KMS-11 (cell line): Measurements from ENCODE around the gene EIF2AK3.
"Not testable (repeated sequence)": the region's sequence is repeated elsewhere in the genome, so short reads cannot be mapped to it uniquely, and the experiment has no call there.

Source experiments
- H2AFZ ChIP-seq: fragments of 200-600 bp; sonication (generic); 2 replicates; pipeline ENCODE4 v1.6.1; 2016; ENCODE audit warnings: antibody characterized with exemption, mixed run types, low read depth
- H3K27ac ChIP-seq: fragments of 200-600 bp; sonication (generic); 2 replicates; pipeline ENCODE4 v1.6.1; 2016; ENCODE audit warnings: mild to moderate bottlenecking, mixed run types
- H3K27me3 ChIP-seq: fragments of 200-600 bp; sonication (generic); 2 replicates; pipeline ENCODE4 v1.6.1; 2017; ENCODE audit warnings: mild to moderate bottlenecking, low read depth, mixed run types, moderate library complexity; ENCODE audit not compliant: insufficient read depth
- H3K36me3 ChIP-seq: fragments of 200-600 bp; sonication (generic); 2 replicates; pipeline ENCODE4 v1.6.1; 2017; ENCODE audit warnings: mild to moderate bottlenecking, mixed run types; ENCODE audit not compliant: insufficient read depth
- H3K4me1 ChIP-seq: fragments of 200-600 bp; sonication (generic); 2 replicates; pipeline ENCODE4 v1.6.1; 2016; ENCODE audit warnings: mild to moderate bottlenecking, low read depth, mixed run types; ENCODE audit not compliant: poor library complexity, severe bottlenecking
- H3K4me2 ChIP-seq: fragments of 200-600 bp; sonication (generic); 2 replicates; pipeline ENCODE4 v1.7.0; 2016; ENCODE audit warnings: mild to moderate bottlenecking, mixed run types
- H3K4me3 ChIP-seq: fragments of 200-600 bp; sonication (generic); IDR thresholded peaks from 2 replicates; pipeline ENCODE4 v1.6.1; 2017; ENCODE audit warnings: low read depth, low read length, mixed read lengths; ENCODE audit not compliant: insufficient read depth
- H3K79me2 ChIP-seq: fragments of 200-600 bp; sonication (generic); 2 replicates; pipeline ENCODE4 v1.6.1; 2016; ENCODE audit warnings: low read depth, mixed run types; ENCODE audit not compliant: insufficient read depth
- H3K9ac ChIP-seq: fragments of 200-600 bp; sonication (generic); 2 replicates; pipeline ENCODE4 v1.6.1; 2016; ENCODE audit warnings: mild to moderate bottlenecking, mixed run types
- H4K20me1 ChIP-seq: fragments of 200-600 bp; sonication (generic); 2 replicates; pipeline ENCODE4 v1.6.1; 2016; ENCODE audit warnings: mild to moderate bottlenecking, mixed run types; ENCODE audit not compliant: insufficient read depth
- CTCF ChIP-seq: fragments of 200-600 bp; sonication (generic); conservative IDR thresholded peaks from 2 replicates; pipeline ENCODE4 v1.6.1; 2017; ENCODE audit warnings: low read depth, mild to moderate bottlenecking, antibody characterized with exemption, low read length, moderate library complexity, mixed read lengths

The EIF2AK3 gene

GRCh38 chr2:88654714-88655113, 27.4 kb upstream of the EIF2AK3 start:
- Histone ChIP-seq H3K4me1 (no peaks in the 10 kb centered on the region), H3K36me3 (no peaks in the 10 kb centered on the region), H3K4me3 (no peak overlapping the region), H2AFZ (no peak overlapping the region), H3K9ac (no peak overlapping the region), H4K20me1 (no peaks in the 10 kb centered on the region), H3K79me2 (no peaks in the 10 kb centered on the region), H3K27ac (no peak overlapping the region), H3K4me2 (no peak overlapping the region), H3K27me3 (no peaks in the 10 kb centered on the region)
- no peak for TF ChIP-seq CTCF

- Histone ChIP-seq H3K27ac (no peak overlapping the region), H3K4me3 (no peak overlapping the region), H3K4me1 (no peaks in the 10 kb centered on the region), H3K36me3 (no peaks in the 10 kb centered on the region), H3K27me3 (no peaks in the 10 kb centered on the region), H3K79me2 (no peaks in the 10 kb centered on the region), H4K20me1 (no peaks in the 10 kb centered on the region), H2AFZ (no peak overlapping the region), H3K9ac (no peak overlapping the region), H3K4me2 (no peak overlapping the region)
- TF ChIP-seq CTCF = no peak
Observed at GRCh38 chr2:88651646-88652045, 24.4 kb upstream of the EIF2AK3 start.

- H4K20me1 ChIP-seq, H3K9ac ChIP-seq, H3K36me3 ChIP-seq, H3K4me3 ChIP-seq, H2AFZ ChIP-seq, H3K27me3 ChIP-seq, H3K27ac ChIP-seq, H3K4me2 ChIP-seq, H3K79me2 ChIP-seq: not testable (repeated sequence)
- H3K4me1 ChIP-seq = peaks cover 13% of the 10 kb centered on the region
Observed at GRCh38 chr2:88645291-88645882, 18.1 kb upstream of the EIF2AK3 start.

- H2AFZ ChIP-seq = no peak overlapping the region
- no peaks in the 10 kb centered on the region for H3K79me2 ChIP-seq
- no peak for TF ChIP-seq CTCF
- H3K4me3 ChIP-seq = no peak overlapping the region
- H3K27me3 ChIP-seq = no peaks in the 10 kb centered on the region
- no peaks in the 10 kb centered on the region for H4K20me1 ChIP-seq
- H3K4me2 ChIP-seq = no peak overlapping the region
- H3K36me3 ChIP-seq = no peaks in the 10 kb centered on the region
- peaks cover 41% of the 10 kb centered on the region for H3K4me1 ChIP-seq
- no peak overlapping the region for H3K9ac ChIP-seq
- H3K27ac ChIP-seq = no peak overlapping the region
Observed at GRCh38 chr2:88642278-88642677, 15.0 kb upstream of the EIF2AK3 start.

- no peak overlapping the region for H2AFZ ChIP-seq
- no peaks in the 10 kb centered on the region for H3K27me3 ChIP-seq
- no peak overlapping the region for H3K4me2 ChIP-seq
- H3K79me2 ChIP-seq = no peaks in the 10 kb centered on the region
- H3K36me3 ChIP-seq = no peaks in the 10 kb centered on the region
- H3K27ac ChIP-seq = no peak overlapping the region
- no peak overlapping the region for H3K4me3 ChIP-seq
- no peak for TF ChIP-seq CTCF
- H3K9ac ChIP-seq = no peak overlapping the region
- no peaks in the 10 kb centered on the region for H4K20me1 ChIP-seq
- H3K4me1 ChIP-seq = peaks cover 41% of the 10 kb centered on the region
Observed at GRCh38 chr2:88641330-88641729, 14.1 kb upstream of the EIF2AK3 start.
